GM19324 (cell line): ENCODE measurements around the gene GABPB1.
A peak's percentile ranks its signal among the peaks of the same experiment; 100 is the strongest.

ENCODE experiments used
- ATAC-seq: cut with Tn5 transposase; IDR thresholded peaks from one replicate; pipeline ENCODE4 v1.9.1; 2021; ENCODE audit warnings: mild to moderate bottlenecking, moderate library complexity; ENCODE audit not compliant: unreplicated experiment, low FRiP score

GABPB1 gene

DNA sequence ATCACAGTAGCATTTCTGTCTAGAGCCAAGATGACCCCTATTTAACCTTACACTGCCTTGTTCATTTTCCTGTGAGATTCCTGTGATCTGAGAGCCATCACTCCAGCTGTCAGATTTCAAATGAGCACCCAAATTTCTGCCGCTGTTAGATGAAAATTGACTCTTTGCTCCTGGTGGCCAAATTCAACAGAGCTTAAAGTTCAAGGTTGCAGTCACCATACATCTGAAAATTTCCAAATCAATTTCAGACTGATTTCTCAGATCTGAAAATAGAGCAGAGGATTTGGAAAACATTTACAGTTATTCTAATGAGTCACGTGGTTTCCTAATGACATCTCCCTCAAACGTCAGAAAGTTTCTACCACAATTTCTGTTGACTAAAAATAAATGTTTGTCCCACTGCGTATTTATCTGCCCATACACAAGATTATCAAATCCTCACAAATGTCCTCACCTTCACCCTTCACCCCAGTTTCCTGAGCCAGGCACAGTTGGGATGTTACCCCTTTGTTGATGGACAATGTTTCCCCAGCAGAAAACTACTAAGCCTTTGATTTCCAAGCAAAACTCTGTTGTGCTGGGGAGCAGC, 105.9 kb downstream of the GABPB1 start:
- ATAC-seq: no peak

DNA sequence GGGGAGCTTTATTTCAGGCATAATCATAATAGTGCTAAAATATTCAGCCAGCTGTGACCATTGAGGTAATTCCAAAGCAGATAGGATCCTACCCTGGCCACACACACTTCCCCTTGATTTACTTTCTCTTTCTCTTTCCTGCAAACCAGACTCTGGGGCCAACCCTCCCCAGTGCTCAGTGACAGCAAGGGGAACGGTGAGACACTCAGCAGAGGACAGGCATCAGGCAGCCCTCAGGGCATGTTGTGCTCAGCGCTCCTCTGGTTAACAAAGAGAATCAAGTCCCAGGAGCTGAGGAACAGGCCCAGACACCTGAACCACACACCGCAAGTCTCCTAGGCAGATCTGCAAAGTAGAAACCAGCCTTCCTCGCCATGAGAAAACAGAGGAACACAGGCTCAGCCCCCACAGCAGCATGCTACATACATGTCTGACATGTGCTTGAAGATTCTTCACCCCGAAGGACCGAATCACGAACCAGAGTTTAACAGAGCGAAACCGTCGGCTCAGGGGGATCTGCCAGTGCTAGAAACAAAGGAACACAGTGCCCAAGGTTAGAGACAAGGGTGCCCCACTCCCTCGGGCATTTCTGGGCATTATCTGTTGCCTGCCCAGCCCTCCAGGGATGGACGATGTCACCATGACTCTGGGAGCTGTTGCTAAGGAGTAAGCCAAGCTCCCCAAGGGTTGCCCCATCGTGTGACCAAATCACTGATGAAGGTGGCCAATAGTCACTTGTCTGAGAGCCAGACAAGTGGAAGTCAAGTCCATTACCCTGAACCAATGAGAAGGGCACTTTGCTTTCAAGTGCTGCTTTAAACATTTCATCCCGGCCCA, 107.0 kb downstream of the GABPB1 start:
- ATAC-seq: peak; percentile 89

DNA sequence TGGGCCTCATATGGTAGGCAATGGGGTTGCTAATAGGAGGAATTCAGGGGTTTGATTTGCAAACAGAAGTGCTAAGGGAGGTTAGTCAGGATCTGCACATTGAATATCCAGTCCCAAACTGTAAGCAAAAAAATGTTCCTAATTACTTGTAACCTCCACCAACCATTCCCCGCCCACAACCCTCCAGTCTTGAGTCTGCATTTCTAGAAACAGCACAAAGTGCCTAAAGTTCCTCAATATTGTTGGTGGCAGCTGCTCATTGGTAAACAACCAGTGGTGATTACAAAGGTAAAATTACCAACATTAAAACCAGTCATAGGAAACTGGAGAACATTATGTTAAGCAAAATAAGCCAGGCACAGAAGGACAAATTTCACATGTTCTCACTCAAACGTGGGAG, 108.4 kb downstream of the GABPB1 start:
- ATAC-seq: no peak

DNA sequence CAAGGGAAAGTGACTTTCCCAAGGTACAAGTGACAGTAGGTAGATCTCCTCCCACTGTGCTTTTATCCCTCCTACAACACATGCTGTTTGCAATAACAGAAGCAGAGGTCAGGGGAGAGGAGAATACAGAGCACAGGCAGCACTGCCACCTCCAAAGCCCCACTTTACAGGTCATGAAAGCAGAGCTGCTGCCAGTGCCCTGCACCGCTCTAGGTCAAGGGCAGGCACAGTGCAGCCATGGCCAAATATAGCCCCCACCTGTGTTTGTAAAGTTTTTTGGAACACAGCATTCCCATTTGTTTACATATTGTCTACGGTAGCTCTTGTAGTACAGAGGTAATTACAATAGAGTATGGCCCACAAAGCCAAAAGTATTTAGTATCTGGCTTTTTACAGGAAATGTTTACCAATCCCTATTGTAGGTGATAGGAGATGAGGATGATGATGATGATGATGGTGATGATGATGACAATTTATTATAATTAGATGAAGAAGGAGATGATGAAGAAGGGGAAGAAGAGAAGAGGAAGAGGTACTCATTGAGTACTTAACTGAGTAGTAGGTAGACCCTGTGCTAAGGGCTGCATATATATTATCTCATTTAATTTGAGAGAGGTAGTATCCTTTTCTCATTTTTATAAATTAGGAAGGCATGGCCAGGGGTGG, 109.9 kb downstream of the GABPB1 start:
- no peak for ATAC-seq

DNA sequence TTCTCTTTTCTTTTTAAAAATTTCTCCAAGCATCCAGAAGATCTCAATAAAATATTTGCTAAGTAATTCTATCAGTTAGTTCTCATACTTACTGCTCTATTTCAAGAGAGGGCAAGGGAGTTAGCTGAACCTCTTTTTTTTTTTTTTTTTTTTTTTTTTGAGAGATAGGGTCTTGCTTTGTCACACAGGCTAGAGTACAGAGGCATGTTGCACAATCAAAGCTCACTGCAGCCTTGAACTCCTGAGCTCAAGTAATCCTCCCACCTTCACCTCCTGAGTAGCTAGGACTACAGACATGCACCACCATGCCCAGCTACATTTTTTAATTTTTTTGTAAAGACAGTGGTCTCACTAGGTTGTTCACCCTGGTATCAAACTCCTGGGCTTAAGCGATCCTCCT, 110.8 kb downstream of the GABPB1 start:
- ATAC-seq: no peak

DNA sequence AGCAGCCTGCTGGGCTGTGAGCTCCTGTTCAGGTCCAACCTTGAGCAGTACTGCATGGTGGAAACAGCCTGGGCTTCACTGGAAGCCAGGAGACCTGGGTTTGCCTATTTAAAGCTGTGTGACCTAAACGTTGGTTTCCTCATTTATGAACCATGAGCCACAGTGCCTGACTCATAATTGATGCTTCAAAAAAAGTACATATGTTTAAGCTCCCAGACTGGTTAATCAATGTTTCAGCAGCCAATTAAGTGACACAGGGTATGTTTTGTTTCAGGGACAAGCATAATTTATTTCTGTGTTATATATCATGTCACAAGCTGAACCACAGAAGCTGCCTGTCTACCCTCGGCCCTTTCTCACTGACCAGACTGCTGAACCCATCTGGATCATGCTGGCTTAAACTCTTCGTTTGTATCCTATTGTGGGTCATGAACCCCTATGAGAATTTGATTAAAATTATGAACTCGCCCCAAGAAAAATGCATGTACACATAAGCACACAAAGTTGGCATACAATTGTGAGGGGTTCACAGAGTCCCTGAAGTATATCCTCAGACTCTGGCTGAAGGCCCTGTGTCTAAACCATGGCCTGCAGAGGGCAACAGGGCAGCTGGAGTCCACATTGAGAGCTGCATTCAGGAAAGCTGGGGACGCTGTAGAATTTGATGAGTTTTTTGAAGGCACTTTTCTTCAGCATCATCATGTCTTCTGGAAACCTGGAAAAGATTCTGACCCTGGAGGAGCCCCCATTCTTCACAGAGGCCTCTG, 113.1 kb downstream of the GABPB1 start:
- no peak for ATAC-seq

DNA sequence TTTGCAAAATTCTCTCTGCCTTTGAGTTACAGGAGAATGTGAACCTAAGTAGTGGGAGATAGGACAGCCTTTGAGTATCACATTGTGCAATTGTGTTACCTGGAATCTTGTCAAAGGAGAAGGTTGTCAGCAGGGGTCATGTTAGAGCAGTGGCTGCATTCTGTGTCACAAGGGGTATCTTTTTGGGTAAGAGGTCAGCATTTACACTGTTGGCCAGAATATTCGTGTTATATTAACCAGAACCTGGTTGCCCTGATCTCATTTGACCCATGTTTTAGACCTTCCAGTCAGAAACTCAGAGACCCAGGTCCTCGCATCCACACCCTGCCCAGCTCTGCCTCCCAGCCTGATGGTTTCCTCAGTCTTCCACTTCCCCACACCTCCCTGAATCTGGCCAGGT, 116.7 kb downstream of the GABPB1 start:
- no peak for ATAC-seq

DNA sequence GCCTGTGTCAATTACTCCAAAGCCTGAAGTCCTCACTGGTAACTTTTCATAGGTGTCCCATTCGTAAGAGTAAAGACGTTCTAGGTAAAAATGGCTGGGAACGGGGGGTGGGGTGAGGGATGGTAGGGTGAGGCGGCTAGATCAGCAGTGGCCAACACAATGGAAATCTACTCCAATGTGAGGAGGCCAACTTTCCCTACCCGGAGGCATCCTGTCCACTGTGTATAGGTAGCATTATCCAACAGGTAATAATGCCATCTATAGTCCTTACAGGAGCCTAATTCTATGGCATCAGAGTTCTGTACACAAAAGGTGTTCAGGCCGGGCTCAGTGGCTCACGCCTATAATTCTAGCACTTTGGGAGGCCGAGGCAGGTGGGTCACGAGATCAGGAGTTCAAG, 118.6 kb downstream of the GABPB1 start:
- ATAC-seq: no peak

DNA sequence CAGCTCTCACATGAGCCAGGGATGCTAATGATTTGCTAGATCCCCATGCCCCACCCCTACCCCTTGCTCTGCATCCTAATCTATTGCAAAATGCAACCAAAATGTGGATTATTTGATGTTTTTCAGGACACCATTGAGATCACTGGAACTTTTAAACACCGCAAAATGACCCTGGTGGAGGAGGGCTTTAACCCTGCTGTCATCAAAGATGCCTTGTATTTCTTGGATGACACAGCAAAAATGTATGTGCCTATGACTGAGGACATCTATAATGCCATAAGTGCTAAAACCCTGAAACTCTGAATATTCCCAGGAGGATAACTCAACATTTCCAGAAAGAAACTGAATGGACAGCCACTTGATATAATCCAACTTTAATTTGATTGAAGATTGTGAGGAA, 119.2 kb downstream of the GABPB1 start:
- ATAC-seq: no peak

DNA sequence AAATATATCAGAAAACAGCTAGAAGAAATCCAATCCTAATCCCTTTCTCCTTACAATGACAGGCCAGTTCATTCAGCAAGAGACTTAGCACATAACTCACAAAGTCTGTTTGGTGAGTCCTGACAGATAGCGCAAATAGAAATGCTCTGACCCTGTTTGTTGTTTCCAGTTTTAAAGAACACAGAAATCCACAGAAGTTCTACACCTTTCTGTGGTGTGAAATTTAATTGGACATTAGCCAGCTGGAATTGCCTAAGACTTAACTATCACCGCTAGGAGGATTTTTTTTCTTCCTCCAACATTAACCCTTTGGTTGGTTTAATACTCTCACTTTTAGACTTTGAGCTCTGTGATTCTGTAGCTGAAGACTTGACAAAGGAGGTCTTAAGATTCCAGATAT, 120.2 kb downstream of the GABPB1 start:
- ATAC-seq: no peak

DNA sequence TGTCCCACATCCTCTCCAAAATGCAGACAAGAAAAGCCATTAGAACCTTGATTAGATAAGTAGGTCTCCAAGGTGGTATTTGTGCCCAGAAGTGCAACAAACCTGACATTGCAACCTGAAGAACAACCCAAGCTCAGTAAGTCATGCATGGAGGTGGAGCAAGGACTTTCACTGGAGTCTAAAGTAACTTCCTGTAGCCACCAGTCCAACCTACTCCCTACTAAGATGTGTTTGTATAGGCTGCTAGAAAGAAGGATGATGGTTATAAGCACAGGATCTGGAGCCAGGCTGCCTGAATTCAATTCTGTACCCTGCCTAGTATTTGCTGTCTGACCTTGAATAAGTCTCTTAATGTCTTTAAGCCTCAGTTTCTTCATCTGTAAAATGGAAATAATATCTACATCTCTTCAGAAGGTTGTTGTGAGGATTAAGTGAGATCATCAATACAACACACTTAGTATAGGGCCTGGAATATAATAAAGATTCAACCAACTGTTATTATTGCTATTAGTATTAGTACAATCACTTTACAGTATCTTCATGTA, 121.7 kb downstream of the GABPB1 start:
- no peak for ATAC-seq

DNA sequence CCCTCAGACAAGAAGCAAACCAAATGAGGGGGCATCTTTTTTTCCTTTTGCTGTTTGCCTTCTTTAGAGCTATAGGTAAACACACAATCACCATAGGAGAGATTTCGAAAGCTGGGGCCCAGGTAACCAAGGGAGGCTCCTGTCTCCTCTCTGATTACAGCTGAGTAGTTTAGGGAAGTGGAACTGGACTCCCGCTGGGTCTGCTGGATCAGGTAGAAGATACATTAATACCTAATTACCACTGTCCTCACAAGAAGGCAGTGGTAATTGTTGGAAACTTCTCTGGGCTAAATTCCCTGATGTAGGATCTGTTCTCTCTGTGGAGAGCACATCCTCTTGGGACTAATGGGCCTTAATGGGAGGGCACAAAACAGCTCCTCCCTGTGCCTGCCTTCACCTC, 122.2 kb downstream of the GABPB1 start:
- ATAC-seq: no peak

DNA sequence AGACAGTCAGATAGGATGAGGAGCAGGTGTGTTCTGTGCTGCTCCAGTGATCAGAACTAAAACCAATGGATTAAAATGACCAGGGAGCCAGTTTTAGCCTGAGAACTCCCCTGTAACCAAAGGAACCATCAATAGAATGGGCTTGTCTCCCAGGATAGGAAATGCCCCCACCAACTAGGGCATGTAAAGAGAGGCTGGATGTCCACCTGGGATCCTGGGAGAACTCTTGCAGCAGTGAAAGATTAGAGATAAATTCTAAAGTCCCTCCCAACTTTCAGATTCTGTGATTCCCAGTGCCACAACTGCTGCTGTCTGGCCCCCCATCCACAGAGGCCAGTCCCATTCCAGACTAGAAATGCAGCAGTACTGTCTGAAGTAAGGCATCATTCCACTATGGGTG, 123.2 kb downstream of the GABPB1 start:
- no peak for ATAC-seq

DNA sequence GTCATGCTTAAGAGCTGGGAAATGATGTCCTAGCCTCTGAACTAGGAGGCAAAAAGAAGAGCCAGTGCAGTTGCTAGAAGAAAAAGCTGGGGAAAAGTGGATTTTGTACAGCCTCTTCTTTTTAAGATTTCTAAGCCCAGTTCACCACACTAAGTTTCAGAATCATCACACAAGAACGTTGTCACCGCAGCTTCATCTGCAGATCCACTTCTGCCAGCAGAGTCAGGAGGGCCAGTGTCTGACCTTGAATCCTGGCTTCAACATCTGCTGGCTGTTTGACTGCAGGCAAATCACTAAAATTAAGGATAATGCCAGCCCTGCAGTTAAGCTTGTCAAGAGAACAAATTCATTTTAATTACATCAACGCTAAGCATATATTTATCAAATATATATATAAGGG, 125.7 kb downstream of the GABPB1 start:
- no peak for ATAC-seq

DNA sequence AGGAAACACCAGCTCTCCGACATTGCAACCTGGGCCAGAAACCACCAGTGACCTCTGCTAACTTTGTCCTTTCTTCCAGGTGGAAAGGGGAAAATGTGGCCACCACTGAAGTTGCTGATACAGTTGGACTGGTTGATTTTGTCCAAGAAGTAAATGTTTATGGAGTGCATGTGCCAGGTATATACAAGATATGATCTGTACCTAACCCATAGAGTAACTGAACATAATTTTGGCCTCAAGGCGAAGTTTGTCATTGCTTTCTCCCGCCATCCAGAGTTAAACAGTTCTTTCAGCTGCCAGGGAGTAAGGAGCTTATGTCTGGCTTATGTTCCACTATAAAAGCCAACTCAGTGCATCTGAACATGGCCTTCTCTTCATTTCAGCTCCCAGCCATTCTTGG, 126.1 kb downstream of the GABPB1 start:
- no peak for ATAC-seq

DNA sequence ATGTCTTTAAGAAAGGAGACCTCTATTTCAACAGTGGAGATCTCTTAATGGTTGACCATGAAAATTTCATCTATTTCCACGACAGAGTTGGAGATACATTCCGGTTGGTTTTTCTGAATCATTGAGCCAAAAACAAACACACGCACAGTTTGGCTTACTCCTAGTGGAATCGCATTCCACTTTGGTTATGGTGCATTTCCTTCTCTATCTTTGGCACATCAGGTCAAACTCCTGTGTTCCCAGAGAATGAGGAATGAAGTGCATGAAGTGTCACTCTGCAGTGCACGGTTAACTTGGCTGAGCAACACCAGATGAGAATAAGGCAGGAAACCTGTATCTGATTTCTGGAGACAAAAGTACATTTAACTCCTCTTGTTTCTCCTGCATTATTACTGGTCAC, 127.9 kb downstream of the GABPB1 start:
- no peak for ATAC-seq

DNA sequence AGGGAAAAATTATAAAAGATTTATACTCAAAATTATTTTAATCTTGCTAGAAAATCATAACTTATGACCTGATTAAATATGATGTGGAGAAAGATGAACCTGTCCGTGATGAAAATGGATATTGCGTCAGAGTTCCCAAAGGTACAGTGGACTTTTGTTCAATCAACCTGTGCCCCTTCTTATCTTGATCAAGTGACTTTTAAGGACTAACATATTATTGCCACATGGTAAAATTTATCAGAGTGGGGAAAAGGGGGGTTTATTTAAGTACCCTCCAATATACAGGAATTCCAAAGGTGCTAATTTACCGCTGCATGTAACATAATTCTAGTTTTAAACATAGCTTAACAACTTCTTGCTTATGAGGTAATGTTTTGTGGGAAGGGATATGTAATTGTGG, 129.1 kb downstream of the GABPB1 start:
- no peak for ATAC-seq
